Liver (tissue), 9 donors: ENCODE measurements around the gene RSL1D1. TPM values are rescaled to one million over a fixed set of nuclear protein-coding genes. Genes with fewer than 3 reads are reported as not detected.

Experiments
- DNase-seq: peaks from one replicate; pipeline ENCODE4 v3.0.0-alpha.2; 2017; ENCODE audit warnings: low spot score
- H3K27ac ChIP-seq, 2 donors: one replicate each; pipeline ENCODE4 v1.7.0; 2013; ENCODE audit warnings: inconsistent platforms in 2 of 2, low read length in 2 of 2, control low read depth in 1 of 2, low read depth in 1 of 2, mild to moderate bottlenecking in 1 of 2
- H3K27me3 ChIP-seq, 4 donors: one replicate each; pipeline versions ENCODE4 v1.6.1 to v1.7.0; 2013; ENCODE audit warnings: low read length in 3 of 4, inconsistent platforms in 1 of 4, mild to moderate bottlenecking in 1 of 4, moderate library complexity in 1 of 4; ENCODE audit not compliant: control insufficient read depth in 4 of 4, insufficient read depth in 4 of 4
- H3K36me3 ChIP-seq, 4 donors: one replicate each; pipeline versions ENCODE4 v1.6.1 to v1.7.0; 2013; ENCODE audit warnings: low read length in 3 of 4, mild to moderate bottlenecking in 3 of 4, low read depth in 1 of 4, moderate library complexity in 1 of 4; ENCODE audit not compliant: control insufficient read depth in 4 of 4, insufficient read depth in 3 of 4
- H3K4me1 ChIP-seq, 4 donors: one replicate each; pipeline versions ENCODE4 v1.6.1 to v1.7.0; 2013; ENCODE audit warnings: low read length in 3 of 4, mild to moderate bottlenecking in 3 of 4, moderate library complexity in 1 of 4; ENCODE audit not compliant: control insufficient read depth in 4 of 4, insufficient read depth in 4 of 4
- H3K4me3 ChIP-seq, 3 donors: one replicate each; pipeline versions ENCODE4 v1.6.1 to v1.7.0; 2013; ENCODE audit warnings: low read length in 3 of 3, control low read depth in 1 of 3, low read depth in 1 of 3, mild to moderate bottlenecking in 1 of 3
- H3K9ac ChIP-seq, 2 donors: one replicate each; pipeline ENCODE4 v1.7.0; 2013; ENCODE audit warnings: low read length in 2 of 2, mild to moderate bottlenecking in 2 of 2, moderate library complexity in 2 of 2, control low read depth in 1 of 2, low read depth in 1 of 2
- H3K9me3 ChIP-seq, 4 donors: one replicate each; pipeline versions ENCODE4 v1.6.1 to v1.7.0; 2013; ENCODE audit warnings: low read length in 3 of 4; ENCODE audit not compliant: control insufficient read depth in 4 of 4
- CTCF ChIP-seq: fragments of 150-350 bp; IDR thresholded peaks from 2 replicates; pipeline ENCODE4 v1.5.1; 2017; ENCODE audit warnings: improper control_type of control experiment, low read depth, low read length; ENCODE audit not compliant: missing input control
- EGR1 ChIP-seq, 2 donors: IDR thresholded peaks; 2 replicates each; pipeline ENCODE4 v1.6.1; 2016 to 2018; ENCODE audit warnings: antibody characterized with exemption in 2 of 2, low read depth in 2 of 2
- FOXA2 ChIP-seq: IDR thresholded peaks from 2 replicates; pipeline ENCODE4 v1.6.1; 2016; ENCODE audit warnings: antibody characterized with exemption
- GABPA ChIP-seq, 2 donors: IDR thresholded peaks in 1 of 2; conservative IDR thresholded peaks in 1 of 2; 2 replicates each; pipeline ENCODE4 v1.6.1; 2016; ENCODE audit warnings: antibody characterized with exemption in 2 of 2, mild to moderate bottlenecking in 1 of 2, moderate library complexity in 1 of 2
- HNF4G ChIP-seq: IDR thresholded peaks from 2 replicates; pipeline ENCODE4 v1.6.1; 2016; ENCODE audit warnings: antibody characterized with exemption
- JUND ChIP-seq, 2 donors: IDR thresholded peaks; 2 replicates each; pipeline ENCODE4 v1.6.1; 2016; ENCODE audit warnings: antibody characterized with exemption in 2 of 2
- MAX ChIP-seq: IDR thresholded peaks from 2 replicates; pipeline ENCODE4 v1.6.1; 2016; ENCODE audit warnings: antibody characterized with exemption
- NR2F2 ChIP-seq: IDR thresholded peaks from 2 replicates; pipeline ENCODE4 v1.6.1; 2016; ENCODE audit warnings: antibody characterized with exemption
- REST ChIP-seq: IDR thresholded peaks from 2 replicates; pipeline ENCODE4 v1.6.1; 2016; ENCODE audit warnings: antibody characterized with exemption, mild to moderate bottlenecking
- RXRA ChIP-seq, 2 donors: IDR thresholded peaks; 2 replicates each; pipeline ENCODE4 v1.6.1; 2017 to 2018; ENCODE audit warnings: antibody characterized with exemption in 2 of 2, mild to moderate bottlenecking in 1 of 2
- WGBS: extraction: QIAGEN DNeasy Blood & Tissue Kit; methylation state at CpG from one replicate; pipeline ENCODE4 v1.1.7; 2013; 5-methylcytosine and 5-hydroxymethylcytosine counted together
- polyA plus RNA-seq, 2 donors: library from polyadenylated mRNA; stranded (reverse) in 1 of 2; unstranded in 1 of 2; fragments of 200-250 nt in 1 of 2; fragments of >200 nt in 1 of 2; fragmentation: Nextera tagmentation in 1 of 2; extraction: Ambion mirVana in 1 of 2; gene quantifications; one replicate each; pipeline versions ENCODE4 v1.2.1 to v1.2.3, GENCODE V29; 2013 to 2015
- total RNA-seq, 2 donors: library from RNA; depleted of rRNA; stranded (reverse); fragments of >200 nt; gene quantifications; one replicate each; pipeline ENCODE4 v1.2.3, GENCODE V29; 2014
- donor health status: healthy.
- donor health status: healthy.
- donor health status: healthy.
- donor health status: healthy.
- donor health status: healthy.

Gene RSL1D1
- total and polyA plus RNA-seq, 4 donors: 35.2 to 59.7 (median 43.3) TPM

- Histone ChIP-seq H3K9ac (no peak overlapping the region), H3K27me3 (no peaks in the 10 kb centered on the region), H3K9me3 (no peaks in the 10 kb centered on the region), H3K4me3 (no peak overlapping the region), H3K4me1 (peaks cover 7 to 29% (median 23%) of the 10 kb centered on the region in 4 donors), H3K27ac (no peak overlapping the region), H3K36me3 (no peaks in the 10 kb centered on the region)
- TF ChIP-seq MAX (no peak), GABPA (IDR thresholded peaks at IDR 0.05 in 1 of 2, conservative IDR thresholded peaks at IDR 0.05 in 1 of 2) (no peak), JUND (IDR thresholded peaks at IDR 0.05) (no peak), CTCF (no peak)
- DNase-seq: no peak
- WGBS: 85% methylated on average over 14 of the region's 14 CpGs
Observed at GRCh38 chr16:11799509-11800381, 51.6 kb downstream of the RSL1D1 start.

- no peak for TF ChIP-seq MAX
- TF ChIP-seq HNF4G: no peak
- no peak for TF ChIP-seq FOXA2
- no peak for TF ChIP-seq EGR1 (IDR thresholded peaks at IDR 0.05; ENCODE audit: low read depth in 2 of 2)
- no peak for TF ChIP-seq JUND (IDR thresholded peaks at IDR 0.05)
- TF ChIP-seq RXRA (IDR thresholded peaks at IDR 0.05): no peak
- TF ChIP-seq CTCF: no peak
- TF ChIP-seq NR2F2: no peak
- TF ChIP-seq REST: no peak
- Histone ChIP-seq H3K9ac (peak overlapping the region in 1 of 2 donors; percentile 1), H3K9me3 (no peaks in the 10 kb centered on the region), H3K4me3 (no peak overlapping the region), H3K27me3 (no peaks in the 10 kb centered on the region), H3K36me3 (no peaks in the 10 kb centered on the region), H3K27ac (no peak overlapping the region), H3K4me1 (peaks cover 7 to 35% (median 27%) of the 10 kb centered on the region in 4 donors)
- 95% methylated on average over 10 of the region's 10 CpGs for WGBS
- DNase-seq: no peak
Observed at GRCh38 chr16:11799017-11799381, 52.3 kb downstream of the RSL1D1 start.
